A673 (cell line): ENCODE results near the gene CD69. TPM values are rescaled to one million over a fixed set of nuclear protein-coding genes. Genes with fewer than 3 reads are reported as not detected.

Experiments used
- BruUV-seq: library from RNA; stranded (reverse); fragments of 400-500 nt; replicated peaks from 2 replicates; lab custom pipeline; 2021; lab: Mats Ljungman, UMichigan
- CTCF ChIA-PET: fragments of 300-600 bp; sonication (Branson Sonifier 250); formaldehyde crosslinking; loops from one replicate; lab custom pipeline; 2022; ENCODE audit warnings: antibody characterized with exemption; lab: Charles Lee
- POLR2A ChIA-PET: fragments of 300-600 bp; sonication (Branson Sonifier 250); formaldehyde crosslinking; loops from one replicate; lab custom pipeline; 2022; ENCODE audit warnings: antibody characterized with exemption; ENCODE audit not compliant: low non-redundant PET; lab: Charles Lee
- DNase-seq: peaks from one replicate; pipeline ENCODE4 v3.0.0-alpha.2; 2015; ENCODE audit warnings: low spot score
- H3K27ac ChIP-seq: fragments of 200-600 bp; sonication (generic); 2 replicates; pipeline ENCODE4 v1.5.1; 2016; ENCODE audit warnings: mixed run types, low read depth, mild to moderate bottlenecking, mixed read lengths, antibody characterized with exemption, low read length; ENCODE audit not compliant: poor library complexity, severe bottlenecking
- H3K27me3 ChIP-seq: fragments of 200-600 bp; sonication (generic); replicated peaks from 2 replicates; pipeline ENCODE4 v1.6.1; 2017; ENCODE audit warnings: mixed run types, low read depth, mild to moderate bottlenecking, mixed read lengths, antibody characterized with exemption, low read length; ENCODE audit not compliant: insufficient read depth, poor library complexity
- H3K36me3 ChIP-seq: fragments of 200-600 bp; sonication (generic); 2 replicates; pipeline ENCODE4 v1.6.1; 2016; ENCODE audit warnings: mixed run types, mild to moderate bottlenecking, mixed read lengths, antibody characterized with exemption, low read length; ENCODE audit not compliant: insufficient read depth, poor library complexity, severe bottlenecking
- H3K4me1 ChIP-seq: fragments of 200-600 bp; sonication (generic); 2 replicates; pipeline ENCODE4 v1.6.1; 2017; ENCODE audit warnings: mixed run types, mild to moderate bottlenecking, mixed read lengths, antibody characterized with exemption, low read length; ENCODE audit not compliant: insufficient read depth, poor library complexity, severe bottlenecking
- H3K4me3 ChIP-seq: fragments of 200-600 bp; sonication (generic); 2 replicates; pipeline ENCODE4 v1.5.1; 2016; ENCODE audit warnings: low read depth, mixed run types, mild to moderate bottlenecking, mixed read lengths, low read length; ENCODE audit not compliant: poor library complexity, severe bottlenecking
- H3K9me3 ChIP-seq: fragments of 200-600 bp; sonication (generic); 2 replicates; pipeline ENCODE4 v1.6.1; 2016; ENCODE audit warnings: mixed run types, low read depth, mild to moderate bottlenecking, mixed read lengths, antibody characterized with exemption, low read length; ENCODE audit not compliant: poor library complexity, severe bottlenecking
- EZH2 ChIP-seq: fragments of 200-600 bp; sonication (generic); IDR thresholded peaks from 2 replicates; pipeline ENCODE4 v1.6.1; 2017; ENCODE audit warnings: borderline replicate concordance, low read depth, mild to moderate bottlenecking, mixed read lengths, antibody characterized with exemption, low read length; ENCODE audit not compliant: poor library complexity, severe bottlenecking
- intact Hi-C: fragments of 100-400 bp; cut with micrococcal nuclease; formaldehyde crosslinking; loops from one replicate; pipeline ENCODE4 v1.10.0; 2022; ENCODE audit not compliant: unreplicated experiment
- total RNA-seq: library from RNA; stranded (reverse); gene quantifications from 2 replicates; pipeline ENCODE4 v1.2.3, GENCODE V29; 2021
- TF ChIP-seq, protein P1 (sequence below): fragments of 300-800, 200-600 bp; sonication (generic); conservative IDR thresholded peaks from 2 replicates; pipeline ENCODE4 v1.5.1; 2017; ENCODE audit warnings: low read depth, mild to moderate bottlenecking, antibody characterized with exemption, low read length, moderate library complexity, mixed read lengths

CD69 gene
- total RNA-seq, 1 experiment from 2014 or later: not detected

- no TSS peak for BruUV-seq
Measured at GRCh38 chr12:9786726-9787717, 26.3 kb upstream of the CD69 start.

GRCh38 chr12:9784816-9785215, 24.1 kb upstream of the CD69 start:
- ChIA-PET POLR2A (interaction anchor here (0.7 kb wide), 1 partner anchor 713 kb away, joined by 3 read pairs; no protein-coding TSS in a partner anchor), CTCF (no interaction called here)
- no peak overlapping the region for H3K27ac ChIP-seq
- no TSS peak for BruUV-seq
- no peak for DNase-seq
- H3K4me1 ChIP-seq: no peaks in the 10 kb centered on the region
- H3K9me3 ChIP-seq: no peaks in the 10 kb centered on the region
- intact Hi-C loops: no loop called here
- H3K27me3 ChIP-seq: no peaks in the 10 kb centered on the region
- H3K4me3 ChIP-seq: no peak overlapping the region
- H3K36me3 ChIP-seq: no peaks in the 10 kb centered on the region
- TF ChIP-seq, protein P1, sequence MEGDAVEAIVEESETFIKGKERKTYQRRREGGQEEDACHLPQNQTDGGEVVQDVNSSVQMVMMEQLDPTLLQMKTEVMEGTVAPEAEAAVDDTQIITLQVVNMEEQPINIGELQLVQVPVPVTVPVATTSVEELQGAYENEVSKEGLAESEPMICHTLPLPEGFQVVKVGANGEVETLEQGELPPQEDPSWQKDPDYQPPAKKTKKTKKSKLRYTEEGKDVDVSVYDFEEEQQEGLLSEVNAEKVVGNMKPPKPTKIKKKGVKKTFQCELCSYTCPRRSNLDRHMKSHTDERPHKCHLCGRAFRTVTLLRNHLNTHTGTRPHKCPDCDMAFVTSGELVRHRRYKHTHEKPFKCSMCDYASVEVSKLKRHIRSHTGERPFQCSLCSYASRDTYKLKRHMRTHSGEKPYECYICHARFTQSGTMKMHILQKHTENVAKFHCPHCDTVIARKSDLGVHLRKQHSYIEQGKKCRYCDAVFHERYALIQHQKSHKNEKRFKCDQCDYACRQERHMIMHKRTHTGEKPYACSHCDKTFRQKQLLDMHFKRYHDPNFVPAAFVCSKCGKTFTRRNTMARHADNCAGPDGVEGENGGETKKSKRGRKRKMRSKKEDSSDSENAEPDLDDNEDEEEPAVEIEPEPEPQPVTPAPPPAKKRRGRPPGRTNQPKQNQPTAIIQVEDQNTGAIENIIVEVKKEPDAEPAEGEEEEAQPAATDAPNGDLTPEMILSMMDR: no peak
- TF ChIP-seq EZH2: no peak

More at GRCh38 chr12:9786726-9787717, 26.3 kb upstream of the CD69 start:
- Histone ChIP-seq H3K27ac (no peak overlapping the region), H3K36me3 (no peaks in the 10 kb centered on the region), H3K4me3 (no peak overlapping the region), H3K9me3 (no peaks in the 10 kb centered on the region), H3K27me3 (no peaks in the 10 kb centered on the region), H3K4me1 (no peaks in the 10 kb centered on the region)
- no peak for DNase-seq
- ChIA-PET POLR2A (no interaction called here), CTCF (no interaction called here)
- TF ChIP-seq, protein P1: no peak
- TF ChIP-seq EZH2: no peak
- intact Hi-C loops: no loop called here

DNA sequence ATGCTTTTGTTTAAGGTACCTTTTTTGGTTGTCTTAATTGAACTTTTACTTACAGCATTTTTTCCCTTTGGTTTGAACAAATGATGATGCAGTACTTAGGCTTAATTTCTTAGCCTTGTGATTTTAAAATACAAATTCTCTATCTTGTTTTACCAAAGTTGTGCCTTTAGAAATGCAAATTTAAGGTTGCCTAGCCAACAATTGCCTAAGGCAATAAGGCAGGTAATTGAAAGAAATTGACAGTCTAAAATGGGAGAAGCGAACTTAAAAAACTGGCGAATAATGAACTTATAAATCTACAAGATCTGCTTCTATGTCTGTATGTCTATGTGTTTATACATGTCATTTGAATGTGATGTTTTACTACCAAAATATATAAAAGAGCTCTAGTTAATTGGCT, 23.6 kb upstream of the CD69 start:
- TF ChIP-seq, protein P1: no peak
- TF ChIP-seq EZH2: no peak
- ChIA-PET CTCF (no interaction called here), POLR2A (no interaction called here)
- no peak overlapping the region for H3K4me3 ChIP-seq
- no peak overlapping the region for H3K27ac ChIP-seq
- H3K36me3 ChIP-seq: no peaks in the 10 kb centered on the region
- H3K27me3 ChIP-seq: no peaks in the 10 kb centered on the region
- DNase-seq: no peak
- BruUV-seq: no TSS peak
- H3K4me1 ChIP-seq: no peaks in the 10 kb centered on the region
- no peaks in the 10 kb centered on the region for H3K9me3 ChIP-seq
- intact Hi-C loops: no loop called here
